ENCODE data around the gene PVALEF.

DNA sequence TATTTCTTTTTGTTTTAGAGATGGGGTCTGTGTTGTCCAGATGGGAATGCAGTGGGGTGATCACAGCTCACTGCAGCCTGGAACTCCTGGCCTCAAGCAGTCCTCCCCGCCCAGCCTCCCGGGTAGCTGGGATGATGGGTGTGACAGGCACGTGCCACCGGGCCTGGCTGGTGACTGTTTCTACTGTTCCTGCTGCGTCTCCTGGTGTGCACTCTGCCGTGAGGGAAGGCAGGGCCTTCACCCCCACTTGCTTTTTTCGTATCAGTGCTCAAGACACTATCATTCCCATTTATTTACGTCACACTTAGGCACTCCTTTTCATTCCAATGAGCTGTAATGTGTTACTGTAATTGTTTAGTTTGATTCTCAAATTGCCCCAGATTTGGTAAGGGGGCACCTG lies 25.3 kb upstream of the PVALEF start:
- no peak for TF ChIP-seq POLR2AphosphoS5 (IDR thresholded peaks at IDR 0.05; ENCODE audit: insufficient read depth in 1 of 2, low read depth in 1 of 2)
- TF ChIP-seq CTCF (IDR thresholded peaks at IDR 0.05), result no peak
- TF ChIP-seq POLR2A (IDR thresholded peaks at IDR 0.05), result no peak
